Measurements from ENCODE around the gene SNX30. TPM values are rescaled to one million over a fixed set of nuclear protein-coding genes. Genes with fewer than 3 reads are reported as not detected.
"Not testable (repeated sequence)": the region's sequence is repeated elsewhere in the genome, so short reads cannot be mapped to it uniquely, and the experiment has no call there.

The SNX30 gene
- total RNA-seq, 4 donors from 2014 or later: 4.8 to 10.2 (median 9.3) TPM

- WGBS, 2 donors: 92 to 93% methylated on average over 3 of the region's 3 CpGs
- no peaks in the 10 kb centered on the region for H3K27me3 ChIP-seq
- intact Hi-C loops (cut with DNase I): no loop called here
- H3K27ac ChIP-seq: no peak overlapping the region
- H3K36me3 ChIP-seq: peaks cover 0 to 54% (median 0%) of the 10 kb centered on the region in 3 donors
- no peak for DNase-seq
- H3K4me3 ChIP-seq: no peak overlapping the region
- TF ChIP-seq CTCF (IDR thresholded peaks at IDR 0.05) (no peak), POLR2A (IDR thresholded peaks at IDR 0.05) (no peak)
- H3K9me3 ChIP-seq: no peaks in the 10 kb centered on the region
- peaks cover 3 to 18% (median 5%) of the 10 kb centered on the region in 3 donors for H3K4me1 ChIP-seq
These were observed 37.9 kb upstream of the SNX30 start for GRCh38 chr9:112712678-112713077.

- peak within 1 kb of the TSS; percentile 90 to 97 (median 96) for H3K27ac ChIP-seq
- WGBS, 2 donors: 0 to 1% methylated on average over 18 to 28 of the region's 51 CpGs
- DNase-seq: peak; percentile 77
- H3K36me3 ChIP-seq: peaks cover 0 to 23% (median 0%) of the 10 kb centered on the region in 3 donors
- no peaks in the 10 kb centered on the region for H3K27me3 ChIP-seq
- TF ChIP-seq POLR2A (IDR thresholded peaks at IDR 0.05) (peak in 3 of 4 donors; percentile 56 to 90 (median 73)), CTCF (IDR thresholded peaks at IDR 0.05) (peak in 2 of 6 experiments; percentile 18 to 25)
- peak within 1 kb of the TSS; percentile 64 to 93 (median 84) for H3K4me3 ChIP-seq
- intact Hi-C loops (cut with DNase I): no loop called here
- H3K4me1 ChIP-seq: peaks cover 3 to 22% (median 5%) of the 10 kb centered on the region in 3 donors
- H3K9me3 ChIP-seq: no peaks in the 10 kb centered on the region
These were observed 32.8 kb upstream of the SNX30 start, which contains the start of gene INIP for GRCh38 chr9:112717661-112718331. Gene INIP, minus strand, starts transcription at chr9:112718117. Its CDS starts 1,632 bp downstream, at chr9:112716485.

GRCh38 chr9:112719241-112719691 lies 31.3 kb upstream of the SNX30 start:
- Histone ChIP-seq H3K9me3 (no peaks in the 10 kb centered on the region), H3K36me3 (peaks cover 0 to 19% (median 0%) of the 10 kb centered on the region in 3 donors), H3K27me3 (no peaks in the 10 kb centered on the region), H3K4me3 (no peak overlapping the region), H3K4me1 (peaks cover 3 to 22% (median 5%) of the 10 kb centered on the region in 3 donors), H3K27ac (no peak overlapping the region)
- 67 to 91% methylated on average over 1 of the region's 1 CpG for WGBS, 2 donors
- no peak for DNase-seq
- TF ChIP-seq POLR2A (IDR thresholded peaks at IDR 0.05) (no peak), CTCF (IDR thresholded peaks at IDR 0.05) (no peak)
- intact Hi-C loops (cut with DNase I): no loop called here

- 64 to 66% methylated on average over 2 of the region's 2 CpGs for WGBS, 2 donors
- no peak for TF ChIP-seq POLR2A (IDR thresholded peaks at IDR 0.05)
- no peak for TF ChIP-seq CTCF (IDR thresholded peaks at IDR 0.05)
- H3K4me1 ChIP-seq: peaks cover 3 to 22% (median 5%) of the 10 kb centered on the region in 3 donors
- H3K9me3 ChIP-seq: no peaks in the 10 kb centered on the region
- H3K36me3 ChIP-seq: peaks cover 0 to 15% (median 0%) of the 10 kb centered on the region in 3 donors
- no peaks in the 10 kb centered on the region for H3K27me3 ChIP-seq
- H3K4me3 ChIP-seq: no peak overlapping the region
- intact Hi-C loops (cut with DNase I): no loop called here
- no peak overlapping the region for H3K27ac ChIP-seq
- DNase-seq: no peak
These were observed 30.9 kb upstream of the SNX30 start for GRCh38 chr9:112719696-112720095.

GRCh38 chr9:112720113-112720780 lies 30.3 kb upstream of the SNX30 start:
- Histone ChIP-seq H3K4me3 (no peak overlapping the region), H3K27ac (no peak overlapping the region), H3K27me3 (no peaks in the 10 kb centered on the region), H3K4me1 (peaks cover 3 to 22% (median 5%) of the 10 kb centered on the region in 3 donors), H3K9me3 (no peaks in the 10 kb centered on the region), H3K36me3 (peaks cover 0 to 11% (median 0%) of the 10 kb centered on the region in 3 donors)
- TF ChIP-seq POLR2A (IDR thresholded peaks at IDR 0.05) (no peak), CTCF (IDR thresholded peaks at IDR 0.05) (no peak)
- no peak for DNase-seq
- intact Hi-C loops (cut with DNase I): no loop called here
- 79 to 88% methylated on average over 3 to 4 of the region's 4 CpGs for WGBS, 2 donors

- H3K4me3 ChIP-seq; H3K9me3 ChIP-seq; H3K4me1 ChIP-seq; intact Hi-C loops (cut with DNase I); H3K36me3 ChIP-seq; H3K27me3 ChIP-seq; H3K27ac ChIP-seq; DNase-seq: not testable (repeated sequence)
- WGBS, 2 donors: 88 to 100% methylated on average over 3 of the region's 3 CpGs
These were observed 27.8 kb upstream of the SNX30 start for GRCh38 chr9:112722749-112723148.

All from esophagus squamous epithelium (tissue), 5 donors.